SIG-M5 treated with dmso at 0.1 percent for 504 hours (cell line): Measurements from ENCODE around the gene ZNF182.
A peak's percentile ranks its signal among the peaks of the same experiment; 100 is the strongest.
"Not testable (repeated sequence)": the region's sequence is repeated elsewhere in the genome, so short reads cannot be mapped to it uniquely, and the experiment has no call there.

ENCODE experiments used
- DNase-seq: peaks from one replicate; lab custom pipeline; 2025; ENCODE audit not compliant: unreplicated experiment; lab: John Stamatoyannopoulos, UW

The ZNF182 gene

DNA sequence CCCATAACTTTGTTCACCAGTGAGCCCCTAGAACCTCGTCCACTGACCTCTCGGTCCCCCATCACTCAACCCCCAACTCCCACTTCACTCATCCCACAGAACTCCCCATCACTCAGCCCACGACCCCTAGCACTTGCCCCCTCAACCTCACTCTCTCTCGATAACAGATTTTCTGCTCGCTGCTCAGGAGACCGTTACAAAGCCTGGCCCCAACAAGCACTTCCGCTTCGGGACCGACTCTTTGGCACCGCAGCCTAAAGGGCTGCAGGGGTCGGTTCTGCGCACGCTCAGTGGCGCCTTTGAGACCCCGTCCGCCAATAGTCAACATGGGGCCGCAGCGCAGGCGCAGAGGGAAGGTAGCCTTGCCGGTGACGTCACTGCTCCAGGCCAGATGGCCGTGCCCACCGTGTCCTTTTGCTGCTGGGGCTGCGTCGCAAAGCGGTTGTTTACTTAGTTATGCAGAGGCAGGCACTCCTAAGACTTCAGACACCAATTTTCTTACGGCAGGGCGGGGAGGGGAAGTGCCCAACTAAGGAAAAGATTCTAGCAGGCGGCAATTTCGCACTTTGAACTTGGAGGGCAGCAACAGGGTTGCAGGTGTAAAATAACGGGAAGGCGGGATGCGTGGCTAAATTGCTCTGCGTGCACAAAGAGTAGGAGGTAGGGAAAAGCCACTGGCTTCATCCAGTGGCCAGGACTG is at the start of gene ZNF182:
TSS of gene ZNF182 (minus strand) at position 232 of the 700 bp plus-strand sequence. CDS start 1,380 bp downstream, outside the sequence.
- peak; percentile 87 for DNase-seq

DNA sequence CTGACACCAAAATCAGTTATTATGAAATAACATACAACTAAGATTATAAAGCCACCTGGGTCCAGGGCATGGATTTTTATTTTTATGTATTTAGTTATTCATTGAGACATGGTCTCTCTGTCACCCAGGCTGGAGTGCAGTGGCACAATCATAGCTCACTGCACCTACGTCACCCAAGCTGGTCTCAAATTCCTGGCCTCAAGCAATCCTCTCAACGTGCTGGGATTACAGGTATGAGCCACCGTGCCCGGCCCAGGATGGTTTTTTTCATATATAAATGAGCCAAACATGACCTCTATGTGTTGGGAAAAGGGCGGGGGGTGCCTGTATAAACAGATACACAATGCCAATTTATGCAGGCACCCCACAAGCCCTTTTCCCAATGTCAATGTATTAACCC is 43.1 kb upstream of the ZNF182 start:
- no peak for DNase-seq

DNA sequence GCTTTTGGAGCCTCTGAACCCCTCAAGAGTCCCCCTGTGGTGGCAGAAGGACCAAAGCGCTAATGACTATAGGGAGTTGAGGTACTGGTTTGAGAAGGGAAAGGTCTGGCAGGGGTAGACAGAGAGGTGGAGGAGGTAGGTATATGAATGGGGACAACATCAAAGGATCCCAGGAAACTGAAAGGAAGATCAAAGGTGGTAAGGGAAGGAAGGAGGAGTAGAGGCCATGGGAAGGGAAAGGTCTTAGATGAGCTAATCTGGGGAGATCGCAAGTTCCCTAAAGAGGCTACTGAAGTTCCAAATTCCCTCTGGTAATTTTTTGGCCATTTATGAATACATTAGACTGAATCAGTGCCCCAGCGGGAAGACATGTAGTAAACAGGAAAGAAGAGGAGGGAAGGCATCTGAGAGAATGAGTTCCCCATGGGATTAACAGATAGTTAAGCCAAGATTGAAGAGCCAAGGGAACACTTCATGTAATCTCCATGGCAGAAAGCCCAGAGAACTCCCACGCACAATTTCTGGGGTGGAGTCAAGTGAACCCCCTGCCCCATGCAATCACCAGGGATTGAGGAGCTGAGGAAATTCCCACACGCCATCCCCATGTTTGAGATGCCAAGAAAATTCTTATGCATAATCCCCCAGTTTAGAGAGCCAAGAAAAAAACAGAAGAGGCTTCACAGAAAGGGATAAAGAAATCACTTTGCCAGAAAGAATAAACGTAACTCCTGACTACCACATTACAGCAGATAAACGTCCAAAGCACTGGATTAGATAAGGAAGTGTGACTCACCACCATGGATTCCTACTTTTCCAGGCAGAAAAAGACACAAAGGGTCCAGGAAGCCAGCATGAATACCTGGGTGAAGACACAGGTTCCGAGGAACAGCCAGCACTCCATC is 41.9 kb upstream of the ZNF182 start:
- DNase-seq, result no peak

DNA sequence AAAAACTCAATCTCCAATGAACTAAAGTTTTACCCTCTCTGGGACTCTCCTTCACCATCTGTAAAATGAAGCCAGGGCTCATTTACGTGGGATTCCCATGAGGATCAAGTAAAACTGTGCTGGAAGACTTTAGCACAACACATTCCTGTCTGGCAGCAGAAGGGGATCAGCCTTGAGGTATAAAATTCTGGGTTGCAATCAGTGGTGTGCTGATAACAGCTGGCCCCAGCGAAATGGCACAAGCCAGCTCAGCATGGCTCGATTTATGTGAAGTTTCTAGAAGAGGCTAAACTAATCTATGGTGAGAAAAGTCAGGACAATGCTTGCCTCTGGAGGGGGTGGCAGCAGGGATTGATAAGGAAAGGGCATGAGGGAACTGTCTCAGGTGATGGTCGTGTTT is 39.3 kb upstream of the ZNF182 start:
- DNase-seq, result no peak

- DNase-seq, result no peak
Observed at GRCh38 chrX:48035891-48036290, 32.1 kb upstream of the ZNF182 start.

GRCh38 chrX:48030641-48031173 is 26.9 kb upstream of the ZNF182 start:
- DNase-seq, result not testable (repeated sequence)

- no peak for DNase-seq
Observed at GRCh38 chrX:48030237-48030636, 26.4 kb upstream of the ZNF182 start.

- DNase-seq, result no peak
Observed at GRCh38 chrX:48028091-48028490, 24.3 kb upstream of the ZNF182 start.

- not testable (repeated sequence) for DNase-seq
Observed at GRCh38 chrX:48027545-48027944, 23.8 kb upstream of the ZNF182 start.

- DNase-seq, result peak; percentile 43
Observed at GRCh38 chrX:48025561-48025960, 21.8 kb upstream of the ZNF182 start.

GRCh38 chrX:48022738-48023137 is 18.9 kb upstream of the ZNF182 start:
- no peak for DNase-seq

DNA sequence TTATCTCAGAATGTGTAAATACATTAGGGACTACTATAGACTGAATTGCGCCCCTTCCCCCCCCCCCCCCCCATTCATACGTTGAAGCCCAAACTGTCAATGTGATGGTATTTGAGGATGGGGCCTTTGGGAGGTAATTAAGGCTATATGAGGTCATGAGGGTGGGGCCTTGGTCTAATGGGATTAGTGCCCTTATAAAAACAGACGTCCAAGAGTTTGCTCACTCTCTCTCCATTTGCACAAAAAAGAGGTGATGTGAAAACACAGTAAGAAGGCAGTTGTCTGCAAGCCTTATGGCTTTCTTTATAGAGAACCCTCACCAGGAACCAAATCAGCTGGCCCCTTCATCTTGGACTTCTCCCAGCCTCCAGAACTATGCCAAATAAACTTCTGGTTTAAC is 18.3 kb upstream of the ZNF182 start:
- DNase-seq, result no peak

DNA sequence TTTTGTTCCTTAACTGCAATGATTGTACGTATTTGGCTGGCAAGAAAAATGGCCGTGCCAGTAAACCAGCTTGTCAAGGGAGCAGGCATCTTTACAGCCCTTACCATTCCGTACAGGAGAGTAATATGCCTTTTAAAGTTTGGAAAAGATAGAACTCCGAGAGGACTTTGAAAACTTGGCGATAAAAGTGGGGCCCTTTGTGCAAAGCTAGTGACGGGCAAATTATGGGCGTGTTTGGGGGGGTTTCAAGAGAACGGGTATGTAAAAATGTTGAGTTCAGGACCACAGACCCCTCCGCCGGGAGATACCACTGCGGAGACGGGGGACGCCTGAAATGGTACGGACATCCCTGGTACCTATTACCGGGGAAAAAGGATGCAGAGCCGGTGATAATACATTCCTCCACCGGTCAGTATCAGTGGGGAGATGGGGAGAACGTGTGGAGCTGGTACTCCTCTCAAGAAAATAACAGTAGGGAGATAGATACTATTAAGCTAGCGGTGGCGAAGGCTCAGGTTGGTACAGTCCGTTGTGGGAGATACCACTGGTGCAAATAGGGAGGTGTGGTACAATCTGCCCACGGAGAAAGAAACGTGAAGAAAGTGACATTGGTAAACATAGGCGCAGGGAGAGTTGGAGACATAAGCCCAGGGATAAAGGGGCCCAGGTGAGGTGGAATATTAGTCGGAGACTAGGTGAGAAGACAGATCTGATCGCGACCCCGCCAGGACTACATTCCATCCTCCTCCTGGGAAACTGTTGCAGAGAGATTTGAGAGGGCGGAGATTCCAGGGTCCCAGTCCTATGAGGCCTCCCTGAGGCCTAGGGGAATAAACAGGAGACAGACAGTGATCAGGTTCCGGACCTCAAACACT is 17.5 kb upstream of the ZNF182 start:
- peak; percentile 54 for DNase-seq

- DNase-seq, result not testable (repeated sequence)
Observed at GRCh38 chrX:48020472-48020871, 16.7 kb upstream of the ZNF182 start.

GRCh38 chrX:48019892-48020291 is 16.1 kb upstream of the ZNF182 start:
- not testable (repeated sequence) for DNase-seq

DNA sequence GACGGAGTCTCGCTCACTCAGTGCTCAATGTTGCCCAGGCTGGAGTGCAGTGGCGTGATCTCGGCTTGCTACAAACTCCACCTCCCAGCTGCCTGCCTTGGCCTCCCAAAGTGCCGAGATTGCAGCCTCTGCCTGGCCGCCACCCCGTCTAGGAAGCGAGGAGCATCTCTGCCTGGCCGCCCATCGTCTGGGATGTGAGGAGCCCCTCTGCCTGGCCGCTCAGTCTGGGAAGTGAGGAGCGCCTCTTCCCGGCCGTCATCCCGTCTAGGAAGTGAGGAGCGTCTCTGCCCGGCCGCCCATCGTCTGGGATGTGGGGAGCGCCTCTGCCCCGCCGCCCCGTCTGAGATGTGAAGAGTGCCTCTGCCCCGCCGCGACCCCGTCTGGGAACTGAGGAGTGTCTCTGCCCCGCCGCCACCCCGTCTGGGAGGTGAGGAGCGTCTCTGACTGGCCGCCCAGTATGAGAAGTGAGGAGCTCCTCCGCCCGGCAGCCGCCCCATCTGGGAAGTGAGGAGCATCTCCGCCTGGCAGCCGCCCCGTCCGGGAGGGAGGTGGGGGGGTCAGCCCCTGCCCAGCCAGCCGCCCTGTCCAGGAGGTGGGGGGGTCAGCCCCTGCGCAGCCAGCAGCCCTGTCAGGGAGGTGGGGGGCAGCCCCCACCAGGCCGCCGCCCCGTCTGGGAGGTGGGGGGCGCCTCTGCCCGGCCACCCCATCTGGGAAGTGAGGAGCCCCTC is 13.0 kb upstream of the ZNF182 start:
- DNase-seq, result not testable (repeated sequence)

DNA sequence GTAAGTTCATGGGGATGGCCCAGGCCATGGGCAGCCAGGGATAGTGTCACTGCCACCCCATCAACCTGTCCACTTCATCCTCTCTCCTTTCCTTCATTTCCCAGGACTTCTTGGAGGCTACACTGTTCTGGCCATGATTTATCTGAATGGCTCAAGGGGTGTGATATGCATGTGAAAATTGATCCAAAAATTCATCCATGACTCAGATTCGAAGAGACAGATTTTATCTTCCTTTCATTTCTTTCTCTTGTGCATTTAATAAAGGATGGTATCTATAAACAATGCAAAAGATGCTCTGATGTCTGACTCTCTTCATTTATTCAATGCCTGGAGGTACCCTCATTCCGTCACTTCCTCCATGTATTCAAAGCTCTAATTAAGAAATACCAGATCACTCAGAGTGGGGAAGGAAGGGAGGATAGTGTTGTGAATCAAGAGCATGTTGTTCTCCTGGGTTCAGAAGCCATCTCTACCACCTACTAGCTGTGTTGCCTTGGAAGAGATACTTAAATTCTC is 5.7 kb upstream of the ZNF182 start:
- DNase-seq, result not testable (repeated sequence)

DNA sequence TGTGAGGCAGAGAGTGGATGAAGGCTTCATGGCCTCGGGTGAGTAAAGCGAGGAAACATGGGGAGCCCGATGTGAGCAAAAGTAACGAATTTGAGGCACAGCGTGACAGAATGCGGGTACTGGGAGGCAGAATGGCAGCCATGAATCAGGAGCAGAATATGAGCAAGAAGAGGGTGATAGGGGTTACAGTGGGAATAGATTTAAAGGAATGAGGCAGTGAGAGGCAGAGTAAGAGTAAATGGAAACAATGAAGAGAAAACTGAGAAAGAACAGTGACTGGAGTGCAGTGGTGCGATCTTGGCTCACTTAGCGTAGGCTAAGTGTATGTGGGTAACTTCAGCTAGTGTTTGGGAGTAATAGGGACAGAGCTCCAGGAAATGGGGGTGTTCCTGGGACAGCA is 2.9 kb upstream of the ZNF182 start, which contains the start of gene SPACA5:
TSS of gene SPACA5 (plus strand) at position 301 of the 400 bp plus-strand sequence. CDS start 815 bp downstream, outside the sequence.
- not testable (repeated sequence) for DNase-seq

- no peak for DNase-seq
Observed at GRCh38 chrX:48003367-48003757, 427 bp downstream of the ZNF182 start.

- DNase-seq, result no peak
Observed at GRCh38 chrX:48002929-48003328, 860 bp downstream of the ZNF182 start.
